ENCODE measurements around the gene SUSD1.

- TF ChIP-seq, protein P1, sequence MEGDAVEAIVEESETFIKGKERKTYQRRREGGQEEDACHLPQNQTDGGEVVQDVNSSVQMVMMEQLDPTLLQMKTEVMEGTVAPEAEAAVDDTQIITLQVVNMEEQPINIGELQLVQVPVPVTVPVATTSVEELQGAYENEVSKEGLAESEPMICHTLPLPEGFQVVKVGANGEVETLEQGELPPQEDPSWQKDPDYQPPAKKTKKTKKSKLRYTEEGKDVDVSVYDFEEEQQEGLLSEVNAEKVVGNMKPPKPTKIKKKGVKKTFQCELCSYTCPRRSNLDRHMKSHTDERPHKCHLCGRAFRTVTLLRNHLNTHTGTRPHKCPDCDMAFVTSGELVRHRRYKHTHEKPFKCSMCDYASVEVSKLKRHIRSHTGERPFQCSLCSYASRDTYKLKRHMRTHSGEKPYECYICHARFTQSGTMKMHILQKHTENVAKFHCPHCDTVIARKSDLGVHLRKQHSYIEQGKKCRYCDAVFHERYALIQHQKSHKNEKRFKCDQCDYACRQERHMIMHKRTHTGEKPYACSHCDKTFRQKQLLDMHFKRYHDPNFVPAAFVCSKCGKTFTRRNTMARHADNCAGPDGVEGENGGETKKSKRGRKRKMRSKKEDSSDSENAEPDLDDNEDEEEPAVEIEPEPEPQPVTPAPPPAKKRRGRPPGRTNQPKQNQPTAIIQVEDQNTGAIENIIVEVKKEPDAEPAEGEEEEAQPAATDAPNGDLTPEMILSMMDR (IDR thresholded peaks at IDR 0.05) = no peak
- TF ChIP-seq ZFX (IDR thresholded peaks at IDR 0.05; ENCODE audit: borderline replicate concordance) = no peak
These were observed 18.6 kb upstream of the SUSD1 start for GRCh38 chr9:112193572-112194288.
